HG03196 (cell line): Measurements from ENCODE around the gene PUS10.
"Not testable (repeated sequence)": the region's sequence is repeated elsewhere in the genome, so short reads cannot be mapped to it uniquely, and the experiment has no call there.

Source experiments
- ATAC-seq: cut with Tn5 transposase; IDR thresholded peaks from one replicate; pipeline ENCODE4 v1.9.1; 2021; ENCODE audit not compliant: unreplicated experiment

Gene PUS10, protein sequence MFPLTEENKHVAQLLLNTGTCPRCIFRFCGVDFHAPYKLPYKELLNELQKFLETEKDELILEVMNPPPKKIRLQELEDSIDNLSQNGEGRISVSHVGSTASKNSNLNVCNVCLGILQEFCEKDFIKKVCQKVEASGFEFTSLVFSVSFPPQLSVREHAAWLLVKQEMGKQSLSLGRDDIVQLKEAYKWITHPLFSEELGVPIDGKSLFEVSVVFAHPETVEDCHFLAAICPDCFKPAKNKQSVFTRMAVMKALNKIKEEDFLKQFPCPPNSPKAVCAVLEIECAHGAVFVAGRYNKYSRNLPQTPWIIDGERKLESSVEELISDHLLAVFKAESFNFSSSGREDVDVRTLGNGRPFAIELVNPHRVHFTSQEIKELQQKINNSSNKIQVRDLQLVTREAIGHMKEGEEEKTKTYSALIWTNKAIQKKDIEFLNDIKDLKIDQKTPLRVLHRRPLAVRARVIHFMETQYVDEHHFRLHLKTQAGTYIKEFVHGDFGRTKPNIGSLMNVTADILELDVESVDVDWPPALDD

DNA sequence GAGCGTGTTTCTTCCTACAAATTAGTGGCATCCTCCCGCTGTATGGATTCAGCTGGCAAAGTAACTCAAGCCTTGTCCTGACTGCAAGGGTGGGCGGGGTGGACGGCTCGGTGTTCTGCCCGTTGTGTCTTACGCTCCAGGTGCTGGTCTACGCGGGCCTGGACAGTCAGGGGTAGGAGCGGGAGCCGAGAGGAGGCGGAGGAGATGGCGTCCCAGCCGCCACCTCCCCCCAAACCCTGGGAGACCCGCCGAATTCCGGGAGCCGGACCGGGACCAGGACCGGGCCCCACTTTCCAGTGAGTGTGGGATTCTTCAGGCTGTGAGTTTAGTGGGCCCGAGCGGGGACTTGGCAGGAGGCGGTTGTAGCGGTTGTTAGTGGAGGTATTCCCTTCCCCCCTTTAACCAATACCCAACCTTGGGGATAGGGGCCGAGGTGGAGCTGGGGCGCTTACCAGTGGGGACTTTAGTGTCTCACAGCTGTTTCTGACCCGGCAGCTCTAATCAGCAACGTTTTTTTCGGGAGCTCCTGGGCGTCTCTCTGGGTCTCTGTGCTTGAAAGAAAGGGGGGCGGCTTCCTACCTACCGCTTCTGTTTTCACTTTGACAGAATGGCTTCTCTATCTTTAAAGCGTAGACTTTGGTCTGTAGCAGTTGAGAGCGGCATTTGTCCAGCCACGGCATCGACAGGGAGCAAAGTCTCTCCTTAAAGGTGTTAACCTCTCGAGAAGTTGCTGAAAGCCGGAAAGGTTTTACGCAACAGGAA is at the start of gene PUS10, which contains the start of gene PEX13:
Gene PUS10 (minus strand): TSS at position 700 of the 762 bp plus-strand sequence. CDS start 6,365 bp downstream, outside the sequence.
Gene PEX13 (plus strand): TSS at position 165 of the 762 bp plus-strand sequence. CDS start 40 bp downstream, at position 205.
- ATAC-seq = peak; percentile 81

DNA sequence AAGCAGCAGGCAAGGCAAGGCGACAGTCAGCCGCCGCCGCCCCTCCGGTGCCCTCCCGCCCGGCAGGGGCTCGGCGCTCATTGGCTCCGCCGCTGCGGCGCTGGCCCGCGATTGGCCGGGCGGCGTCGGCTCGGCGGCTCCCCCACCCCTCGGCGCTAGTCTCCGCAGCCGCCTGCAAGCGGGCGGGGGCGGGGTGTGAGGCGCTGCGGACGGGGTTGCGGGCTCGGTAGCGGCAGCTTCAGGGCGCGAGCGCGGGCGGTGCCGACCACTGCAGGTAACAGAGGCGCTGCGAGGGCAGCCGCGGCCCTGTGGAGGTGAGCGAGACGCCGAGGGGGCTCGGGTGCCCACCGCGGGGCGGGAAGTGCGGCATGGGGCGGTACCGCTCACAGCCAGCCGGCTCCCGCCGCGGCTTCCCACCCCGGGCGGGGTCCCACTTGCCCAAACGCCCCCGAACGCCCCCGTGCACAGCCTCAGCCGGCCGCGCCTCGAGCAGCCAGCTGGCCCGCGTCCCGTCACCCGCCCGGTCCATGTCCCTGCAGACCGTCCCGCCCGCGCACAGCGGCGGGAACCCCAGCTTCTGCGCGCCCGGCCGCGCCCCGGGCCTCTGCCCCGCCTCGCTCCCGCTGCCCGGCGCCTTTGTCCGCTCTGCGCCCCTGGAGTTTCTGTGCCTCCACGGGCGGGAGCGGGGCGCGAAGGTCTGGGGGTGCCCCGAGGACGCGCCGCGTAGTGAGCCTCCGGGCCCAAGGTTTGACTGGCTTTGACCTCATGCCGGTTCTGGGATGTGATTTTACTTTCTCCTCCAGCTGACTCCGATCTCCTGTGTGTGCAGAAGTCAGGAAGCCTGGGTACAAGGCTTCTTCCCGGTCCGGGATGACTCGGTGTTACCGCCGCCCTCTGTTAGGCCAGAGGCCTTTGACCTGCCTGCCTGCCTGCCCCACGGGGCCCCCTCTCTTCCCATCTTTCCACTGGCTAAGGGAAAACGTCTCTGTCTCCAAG is 48.0 kb upstream of the PUS10 start, which contains the start of gene SANBR:
Gene SANBR (plus strand): TSS at position 158 of the 996 bp plus-strand sequence. CDS start 4,480 bp downstream, outside the sequence.
- ATAC-seq = peak; percentile 96

DNA sequence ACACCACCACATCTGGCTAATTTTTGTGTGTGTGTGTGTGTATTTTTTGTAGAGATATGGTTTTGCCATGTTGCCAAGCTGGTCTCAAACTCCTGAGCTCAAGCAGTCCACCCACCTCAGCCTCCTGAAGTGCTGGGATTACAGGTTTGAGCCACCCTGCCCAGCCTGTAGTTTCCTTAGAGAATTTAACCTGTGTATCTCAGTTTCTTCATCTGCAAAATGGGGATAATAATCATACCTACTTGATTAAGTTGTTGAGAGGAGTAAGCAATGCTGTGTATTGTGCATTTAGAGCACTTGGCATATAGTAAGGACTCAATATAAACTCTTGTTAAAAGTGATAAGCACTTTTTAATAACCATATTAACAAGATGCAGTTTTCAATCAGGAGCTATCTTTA is 41.3 kb upstream of the PUS10 start:
- no peak for ATAC-seq

DNA sequence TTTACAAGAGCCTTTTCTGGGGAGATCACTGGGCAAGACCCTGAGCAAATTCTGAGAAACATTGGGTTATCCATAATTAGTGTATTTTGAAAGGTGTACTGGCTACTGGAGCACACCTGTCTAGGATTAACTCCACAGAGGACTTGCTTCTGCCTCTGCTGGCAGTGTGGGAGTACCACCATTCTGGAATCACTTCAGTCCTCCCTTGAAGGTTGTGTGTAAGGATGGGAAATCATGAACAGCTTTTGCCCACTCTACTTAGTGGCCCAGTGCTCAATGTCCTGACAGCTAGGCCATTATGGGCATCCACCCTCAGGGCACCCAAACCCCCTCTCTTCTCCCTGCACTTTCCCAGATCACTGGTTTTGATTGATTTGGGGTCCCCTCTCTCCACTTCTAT is 39.5 kb upstream of the PUS10 start:
- ATAC-seq = no peak

DNA sequence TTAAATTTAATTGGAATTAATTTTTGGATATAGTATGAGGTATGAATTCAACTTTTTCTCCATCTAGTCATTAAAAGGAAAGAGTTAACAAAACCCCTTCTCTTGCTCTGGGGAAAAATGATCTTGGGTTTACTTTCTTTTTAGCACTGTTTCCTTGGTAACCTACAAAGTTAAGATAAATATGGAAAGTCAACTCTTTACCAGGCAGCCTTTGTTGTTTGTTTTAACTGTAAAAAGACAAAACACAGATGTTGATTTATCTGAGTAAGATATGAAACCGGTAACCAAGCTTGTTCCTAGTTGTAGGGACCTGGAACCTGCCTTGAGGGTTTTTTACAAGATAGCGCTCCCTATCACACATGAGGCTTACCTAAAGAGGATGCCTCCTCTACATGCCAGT is 37.5 kb upstream of the PUS10 start:
- no peak for ATAC-seq

DNA sequence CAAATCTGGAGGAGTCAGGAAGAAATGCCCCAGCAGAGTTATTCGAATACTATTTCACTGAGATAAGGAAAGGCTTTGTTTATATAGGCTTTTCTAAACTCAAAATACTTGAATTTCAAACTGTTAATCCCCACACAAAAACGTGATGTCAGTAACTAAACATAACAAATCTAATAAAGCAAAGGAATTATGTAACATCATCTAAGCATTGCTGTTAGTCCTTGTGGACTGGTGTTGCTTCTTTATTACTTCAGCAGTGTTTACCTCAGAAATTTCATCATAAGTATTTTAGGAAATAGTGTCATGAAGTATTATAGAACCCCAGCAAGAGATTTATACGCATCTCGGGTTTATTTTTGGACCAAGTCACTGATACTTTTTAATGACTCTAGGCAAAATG is 27.9 kb upstream of the PUS10 start:
- ATAC-seq = no peak

DNA sequence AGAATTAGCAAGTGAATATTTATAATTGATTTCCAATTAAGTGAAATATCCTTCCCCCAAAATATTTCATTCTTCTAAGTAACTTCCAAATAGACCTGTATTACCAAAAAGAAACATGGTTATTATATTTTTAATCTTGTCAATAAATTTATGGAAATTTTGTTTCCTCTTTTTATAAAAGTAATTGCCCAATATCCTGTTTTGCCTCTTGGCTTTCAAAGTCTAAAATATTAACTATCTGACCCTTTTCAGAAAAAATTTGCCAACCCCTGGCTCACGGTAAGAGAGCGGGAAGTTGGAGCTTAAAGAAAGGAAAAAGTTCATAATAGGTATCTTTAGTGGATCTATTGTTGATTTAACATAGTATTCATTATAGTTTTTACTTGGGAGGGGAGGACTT is 27.2 kb upstream of the PUS10 start:
- ATAC-seq = no peak

DNA sequence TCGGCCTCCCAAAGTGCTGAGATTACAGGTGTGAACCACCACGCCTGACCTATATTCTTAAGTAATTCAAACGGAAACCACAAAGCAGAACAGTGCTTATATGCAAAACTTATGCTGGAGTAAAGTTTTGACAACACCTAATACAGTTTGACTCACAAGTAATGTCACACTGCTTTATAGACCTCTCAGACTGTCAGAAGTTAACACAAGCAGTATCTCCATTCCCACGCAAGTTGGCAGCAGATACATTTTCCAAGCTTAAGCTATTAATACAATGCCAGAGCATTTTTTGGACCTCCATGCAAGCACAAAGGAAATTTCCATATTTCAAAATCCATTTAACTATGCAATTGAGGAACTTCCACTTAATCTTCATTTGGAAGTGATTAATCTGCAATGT is 26.6 kb upstream of the PUS10 start:
- no peak for ATAC-seq

DNA sequence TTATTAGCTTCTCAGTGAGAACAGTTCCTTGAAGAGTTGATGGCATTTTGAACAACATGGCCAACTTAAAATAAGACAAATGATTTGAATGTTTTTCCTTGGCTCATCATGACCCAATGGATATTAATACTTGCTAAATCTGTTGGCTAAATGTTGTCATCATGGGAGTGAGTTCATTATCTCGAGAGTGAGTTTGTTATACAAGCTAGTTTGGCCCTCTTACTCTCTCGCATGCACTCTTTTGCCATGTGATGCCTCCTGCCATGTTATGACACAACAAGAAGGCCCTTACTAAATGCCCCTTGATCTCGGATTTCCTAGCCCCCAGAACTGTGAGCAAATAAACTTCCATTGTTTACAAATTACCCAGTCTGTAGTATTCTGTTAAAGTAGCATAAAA is 24.8 kb upstream of the PUS10 start:
- ATAC-seq = no peak

DNA sequence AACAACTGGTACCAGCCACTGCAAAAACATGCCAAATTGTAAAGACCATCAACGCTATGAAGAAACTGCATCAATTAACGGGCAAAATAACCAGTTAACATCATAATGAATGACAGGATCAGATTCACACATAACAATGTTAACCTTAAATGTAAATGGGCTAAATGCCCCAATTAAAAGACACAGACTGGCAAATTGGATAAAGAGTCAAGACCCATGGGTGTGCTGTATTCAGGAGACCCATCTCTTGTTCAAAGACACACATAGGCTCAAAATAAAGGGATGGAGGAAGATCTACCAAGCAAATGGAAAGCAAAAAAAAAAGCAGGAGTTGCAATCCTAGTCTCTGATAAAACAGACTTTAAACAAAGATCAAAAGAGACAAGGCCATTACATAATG is 18.6 kb upstream of the PUS10 start:
- ATAC-seq = not testable (repeated sequence)

DNA sequence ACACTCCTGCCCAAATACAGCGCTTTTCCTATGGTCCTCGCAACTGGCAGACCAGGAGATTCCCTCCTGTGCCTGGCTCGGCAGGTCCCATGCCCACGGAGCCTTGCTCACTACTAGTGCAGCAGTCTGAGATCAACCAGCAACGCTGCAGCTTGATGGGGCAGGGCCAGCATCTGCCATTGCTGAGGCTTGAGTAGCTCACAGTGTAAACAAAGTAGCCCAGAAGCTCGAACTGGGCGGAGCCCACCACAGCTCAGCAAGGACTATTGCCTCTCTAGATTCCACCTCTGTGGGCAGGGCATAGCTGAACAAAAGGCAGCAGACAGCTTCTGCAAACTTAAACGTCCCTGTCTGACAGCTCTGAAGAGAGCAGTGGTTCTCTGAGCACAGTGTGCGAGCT is 16.5 kb upstream of the PUS10 start:
- not testable (repeated sequence) for ATAC-seq

DNA sequence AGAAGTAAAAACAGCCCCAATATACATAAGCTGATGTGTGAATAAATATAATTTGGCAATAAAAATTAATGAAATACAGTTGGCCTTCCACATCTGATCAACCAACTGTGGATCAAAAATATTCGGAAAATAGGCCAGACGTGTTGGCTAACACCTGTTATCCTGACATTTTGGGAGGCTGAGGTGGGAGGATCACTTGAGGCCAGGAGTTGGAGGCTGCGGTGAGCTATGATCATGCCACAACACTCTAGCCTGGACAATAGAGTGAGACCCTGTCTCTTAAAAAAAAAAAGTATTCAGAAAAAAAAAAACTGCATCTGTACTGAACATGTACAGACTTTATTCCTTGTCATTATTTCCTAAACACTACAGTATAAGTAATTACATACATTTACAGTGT is 11.5 kb upstream of the PUS10 start:
- ATAC-seq = no peak

DNA sequence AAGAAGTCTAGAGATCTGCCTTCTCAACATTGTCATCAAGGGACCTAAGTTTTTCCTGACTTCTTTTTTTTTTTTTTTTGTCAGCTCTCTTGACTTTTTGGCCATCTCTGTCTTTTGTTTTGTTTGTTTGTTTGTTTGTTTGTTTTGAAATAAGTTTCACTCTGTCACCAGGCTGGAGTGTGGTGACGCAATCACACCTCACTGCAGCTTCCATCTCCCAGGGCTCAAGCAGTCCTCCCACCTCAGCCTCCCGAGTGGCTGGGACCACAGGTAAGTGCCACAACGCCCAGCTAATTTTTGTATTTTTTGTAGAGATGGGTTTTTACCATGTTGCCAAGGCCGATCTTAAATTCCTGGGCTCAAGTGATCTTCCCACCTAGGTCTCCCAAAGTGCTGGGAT is 5.6 kb upstream of the PUS10 start:
- no peak for ATAC-seq

DNA sequence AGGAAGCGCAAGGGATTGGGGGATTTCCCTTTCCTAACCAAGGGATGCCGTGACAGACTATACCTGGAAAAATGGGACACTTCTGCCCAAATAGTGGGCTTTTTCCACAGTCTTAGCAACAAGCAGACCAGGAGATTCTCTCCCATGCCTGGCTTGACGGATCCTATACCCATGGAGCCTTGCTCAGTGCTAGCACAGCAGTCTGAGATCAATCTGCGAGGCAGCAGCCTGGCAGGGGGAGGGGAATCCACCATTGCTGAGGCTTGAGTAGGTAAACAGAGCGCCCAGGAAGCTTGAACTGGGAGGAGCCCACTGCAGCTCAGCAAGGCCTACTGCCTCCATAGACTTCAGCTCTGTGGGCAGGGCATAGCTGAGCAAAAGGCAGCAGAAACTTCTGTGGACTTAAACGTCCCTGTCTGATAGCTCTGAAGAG is 3.2 kb upstream of the PUS10 start:
- no peak for ATAC-seq

DNA sequence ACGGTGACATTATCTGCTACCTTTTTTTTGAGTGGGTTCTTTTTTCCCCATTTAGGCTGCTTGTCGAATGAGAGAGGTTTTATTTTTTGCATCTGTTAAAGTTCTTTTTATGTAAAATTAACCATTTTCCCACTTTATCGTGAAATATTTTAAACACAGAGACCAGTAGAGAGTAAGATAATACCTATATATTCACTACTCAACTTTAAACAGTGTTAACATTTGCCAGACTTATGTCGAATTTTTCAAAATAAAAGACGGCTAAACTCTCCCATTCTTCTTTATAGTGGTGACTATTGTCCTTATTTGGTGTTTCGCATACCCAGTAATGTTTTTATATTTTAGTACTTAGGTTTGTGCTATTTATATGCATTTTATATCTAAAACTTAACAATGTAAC is 743 bp upstream of the PUS10 start:
- ATAC-seq = no peak

DNA sequence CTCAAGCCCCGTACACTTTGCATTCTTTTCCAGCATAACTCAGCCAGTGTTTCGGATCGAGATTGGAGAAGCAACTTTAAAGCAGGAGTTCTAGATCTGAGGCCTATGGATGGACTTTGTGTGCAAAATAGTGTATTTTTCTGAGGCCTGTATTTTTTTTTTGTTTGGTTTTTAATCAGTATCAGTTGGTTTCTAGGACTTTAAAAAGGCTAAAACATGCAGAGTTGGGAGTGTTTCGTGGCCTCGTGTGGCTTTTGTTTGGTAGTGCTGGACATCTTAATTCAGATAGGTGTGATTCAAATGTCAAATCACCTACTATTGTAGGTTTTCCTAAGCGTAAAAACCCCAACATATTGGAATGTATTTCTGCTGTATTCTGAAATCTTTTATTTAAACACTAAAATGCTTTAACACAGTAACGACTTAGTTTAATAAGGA is 282 bp upstream of the PUS10 start:
- no peak for ATAC-seq

DNA sequence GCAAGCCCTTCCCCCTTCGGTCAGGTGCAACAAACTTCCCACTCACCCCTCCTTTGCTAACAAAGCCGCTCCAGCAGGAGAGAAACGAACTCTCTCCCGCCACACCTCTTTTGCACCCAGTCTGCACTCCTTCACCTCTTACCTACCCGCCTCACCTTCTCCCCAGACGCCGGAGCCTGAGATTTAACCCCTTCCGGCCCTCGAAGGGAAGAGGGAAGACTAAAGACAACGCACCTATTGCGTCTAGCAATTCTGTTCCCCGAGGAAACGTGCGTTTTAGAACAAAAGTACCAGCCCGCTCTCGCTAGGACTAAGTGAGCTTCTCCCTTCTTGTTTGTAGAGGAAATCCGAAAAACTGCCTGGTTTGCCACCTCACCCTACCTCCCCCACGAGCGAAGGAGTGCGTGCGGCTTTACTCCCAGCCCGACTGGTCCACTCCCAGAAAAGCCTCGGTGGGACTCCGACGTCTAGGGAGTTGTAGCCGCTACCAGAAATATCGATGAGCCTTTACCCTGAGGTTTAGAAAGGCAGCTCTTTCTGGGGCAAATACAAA is 976 bp downstream of the PUS10 start:
- peak; percentile 60 for ATAC-seq

DNA sequence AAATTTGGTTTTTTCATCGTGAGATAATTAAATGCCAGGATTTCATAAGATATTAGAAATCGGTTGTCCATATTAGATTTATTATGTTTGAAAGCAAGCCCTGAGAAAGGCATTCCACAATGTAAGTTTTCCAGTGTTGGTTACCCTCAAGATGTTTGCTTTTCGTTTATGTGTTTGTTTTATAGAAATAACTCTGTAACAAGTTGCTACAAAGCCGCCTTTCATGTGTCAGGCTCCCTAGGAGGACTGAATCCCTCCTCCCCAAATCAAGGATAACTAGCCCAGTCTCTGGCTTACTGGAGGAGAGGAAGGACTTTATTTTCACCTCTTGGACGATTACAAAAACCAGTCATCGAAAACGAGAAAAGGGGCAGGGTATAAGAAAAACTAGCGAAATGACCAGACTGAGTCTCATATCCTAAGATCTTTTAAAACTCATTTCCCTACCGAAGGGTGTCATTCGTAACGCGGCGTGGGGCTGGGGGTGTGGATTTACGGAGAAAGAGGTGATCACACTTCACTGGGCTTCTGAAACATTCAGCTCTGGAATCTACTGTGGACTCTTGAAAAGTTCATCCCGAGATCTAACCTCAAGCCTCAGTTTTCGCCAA is 1.6 kb downstream of the PUS10 start:
- peak; percentile 11 for ATAC-seq

DNA sequence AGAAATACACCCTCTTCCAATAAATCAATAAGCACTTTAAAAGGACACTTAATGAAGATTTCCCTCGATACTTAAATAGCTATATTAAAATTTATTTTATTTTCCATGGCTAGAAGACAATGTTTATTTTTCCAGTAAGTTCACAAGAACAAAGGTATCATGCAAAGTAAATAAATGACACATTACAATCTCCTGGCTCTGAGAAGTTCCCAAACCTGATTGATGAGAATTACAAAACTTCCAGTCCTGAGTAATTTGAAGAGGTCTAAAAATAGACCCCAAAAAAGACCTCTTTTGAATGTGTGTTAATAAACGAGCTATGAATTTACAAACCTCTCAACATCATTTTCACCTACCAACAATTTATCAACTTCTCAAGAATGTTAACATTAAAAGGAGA is 2.1 kb downstream of the PUS10 start:
- ATAC-seq = no peak

DNA sequence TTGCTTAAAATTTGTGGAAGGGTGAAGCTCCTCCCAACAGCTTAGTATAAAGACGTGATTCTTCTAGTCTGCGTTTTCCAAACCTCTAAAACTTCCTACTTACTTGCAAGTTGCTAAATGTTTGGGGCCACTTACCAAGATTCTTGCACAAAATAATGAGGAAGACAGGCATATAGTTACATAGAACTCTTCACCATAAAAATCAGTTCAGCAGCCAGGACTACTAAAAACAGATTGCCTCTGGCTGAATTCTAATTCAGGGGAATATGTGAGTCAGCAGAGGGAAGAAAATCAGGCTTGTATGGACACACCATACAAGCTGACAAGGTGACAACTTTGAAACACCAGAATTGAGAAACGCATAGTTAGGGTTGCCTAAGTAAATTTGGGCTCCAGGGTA is 3.3 kb downstream of the PUS10 start:
- no peak for ATAC-seq
